ENCODE data around the gene MAP2K2. TPM values are rescaled to one million over a fixed set of nuclear protein-coding genes. Genes with fewer than 3 reads are reported as not detected.
"Not testable (repeated sequence)": the region's sequence is repeated elsewhere in the genome, so short reads cannot be mapped to it uniquely, and the experiment has no call there.

MAP2K2 gene
- total RNA-seq, 2 donors from 2014 or later, result 51.2 to 71.8 TPM

DNA sequence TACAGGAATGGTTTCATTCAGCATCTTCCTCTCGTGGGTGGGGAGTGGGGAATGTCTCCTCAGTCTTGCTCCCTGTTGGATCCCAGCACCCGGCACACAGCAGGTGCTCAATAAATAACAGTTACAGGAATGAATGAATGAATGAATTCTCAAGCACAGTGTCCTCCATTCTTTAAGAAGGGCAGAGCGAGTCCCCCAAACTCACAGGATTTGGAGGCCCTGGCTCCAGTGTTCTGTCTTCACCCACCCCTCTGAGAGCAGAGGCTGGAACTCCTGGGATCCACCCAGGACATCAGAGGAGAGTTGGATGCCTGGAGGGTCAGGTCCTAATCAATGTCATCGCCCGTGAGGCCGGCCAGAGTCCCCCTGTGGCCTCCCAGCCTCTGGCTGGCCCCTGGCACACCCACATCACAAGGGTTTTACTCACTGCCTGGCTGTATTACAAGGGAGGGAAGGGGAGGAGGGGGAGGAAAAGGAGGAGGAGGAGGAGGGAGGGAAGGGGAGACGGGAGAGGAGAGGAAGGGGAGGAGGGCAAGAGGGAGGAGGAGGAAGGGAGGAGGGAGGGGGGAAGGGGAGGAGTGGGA lies 20.8 kb upstream of the MAP2K2 start:
- no peak for TF ChIP-seq CTCF (IDR thresholded peaks at IDR 0.05)
- DNase-seq (ENCODE audit: low spot score), result no peak
- peaks cover 0 to 8% of the 10 kb centered on the region in 2 donors for H3K4me1 ChIP-seq (ENCODE audit: control insufficient read depth in 1 of 2, low read depth in 2 of 2)
- no peak overlapping the region for H3K27ac ChIP-seq
- ATAC-seq (ENCODE audit: insufficient number of reproducible peaks, low FRiP score, low read depth), result no peak
- H3K27me3 ChIP-seq (replicated peaks; ENCODE audit: insufficient read depth), result no peaks in the 10 kb centered on the region
- H3K36me3 ChIP-seq, result no peaks in the 10 kb centered on the region
- no peak overlapping the region for H3K4me3 ChIP-seq
- H3K9me3 ChIP-seq, result no peaks in the 10 kb centered on the region

DNA sequence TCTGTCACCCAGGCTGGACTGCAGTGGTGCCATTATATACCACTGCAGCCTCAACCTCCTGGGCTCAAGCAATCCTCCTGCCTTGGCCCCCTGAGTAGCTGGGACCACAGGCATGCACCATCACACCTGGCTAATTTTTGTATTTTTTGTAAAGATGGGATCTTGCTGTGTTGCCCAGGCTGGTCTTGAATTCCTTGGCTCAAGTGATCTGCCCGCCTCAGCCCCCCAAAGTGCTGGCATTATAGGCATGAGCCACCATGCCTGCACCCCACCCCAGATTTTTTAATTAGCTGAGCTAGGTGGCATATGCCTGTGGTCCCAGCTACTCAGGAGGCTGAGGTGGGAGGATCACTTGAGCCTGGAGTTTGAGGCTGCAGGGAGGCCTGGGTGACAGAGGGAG lies 19.0 kb upstream of the MAP2K2 start:
- H3K27me3 ChIP-seq (replicated peaks; ENCODE audit: insufficient read depth); H3K4me1 ChIP-seq (ENCODE audit: control insufficient read depth in 1 of 2, low read depth in 2 of 2); H3K9me3 ChIP-seq; DNase-seq (ENCODE audit: low spot score); ATAC-seq (ENCODE audit: insufficient number of reproducible peaks, low FRiP score, low read depth); H3K4me3 ChIP-seq; H3K27ac ChIP-seq; H3K36me3 ChIP-seq: not testable (repeated sequence)

DNA sequence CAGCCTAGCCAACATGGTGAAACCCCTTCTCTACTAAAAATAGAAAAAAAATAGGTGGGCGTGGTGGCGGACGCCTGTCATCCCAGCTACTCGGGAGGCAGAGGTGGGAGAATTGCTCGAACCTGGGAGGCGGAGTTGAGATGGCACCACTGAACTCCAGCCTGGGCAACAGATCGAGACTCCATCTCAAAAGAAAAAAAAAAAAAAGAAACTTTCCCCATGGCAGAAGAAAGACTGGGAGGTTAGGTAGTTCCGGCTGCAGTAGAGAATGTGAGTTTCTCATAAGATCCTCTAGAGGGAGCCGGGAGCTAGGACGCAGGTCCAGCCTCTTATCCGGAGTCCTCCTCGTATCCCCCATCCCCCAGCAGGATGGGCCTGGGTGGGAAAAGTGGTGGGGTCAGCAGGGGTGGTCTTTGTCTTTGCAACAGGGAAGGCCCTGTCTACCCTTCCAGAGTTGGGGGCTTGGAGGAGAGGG lies 16.4 kb upstream of the MAP2K2 start:
- no peak overlapping the region for H3K4me3 ChIP-seq
- TF ChIP-seq CTCF (IDR thresholded peaks at IDR 0.05), result peak; percentile 50
- H3K4me1 ChIP-seq (ENCODE audit: control insufficient read depth in 1 of 2, low read depth in 2 of 2), result peaks cover 0 to 9% of the 10 kb centered on the region in 2 donors
- DNase-seq (ENCODE audit: low spot score) (no peak), ATAC-seq (ENCODE audit: insufficient number of reproducible peaks, low FRiP score, low read depth) (no peak)
- H3K27me3 ChIP-seq (replicated peaks; ENCODE audit: insufficient read depth), result no peaks in the 10 kb centered on the region
- no peak overlapping the region for H3K27ac ChIP-seq
- no peaks in the 10 kb centered on the region for H3K36me3 ChIP-seq
- no peaks in the 10 kb centered on the region for H3K9me3 ChIP-seq

DNA sequence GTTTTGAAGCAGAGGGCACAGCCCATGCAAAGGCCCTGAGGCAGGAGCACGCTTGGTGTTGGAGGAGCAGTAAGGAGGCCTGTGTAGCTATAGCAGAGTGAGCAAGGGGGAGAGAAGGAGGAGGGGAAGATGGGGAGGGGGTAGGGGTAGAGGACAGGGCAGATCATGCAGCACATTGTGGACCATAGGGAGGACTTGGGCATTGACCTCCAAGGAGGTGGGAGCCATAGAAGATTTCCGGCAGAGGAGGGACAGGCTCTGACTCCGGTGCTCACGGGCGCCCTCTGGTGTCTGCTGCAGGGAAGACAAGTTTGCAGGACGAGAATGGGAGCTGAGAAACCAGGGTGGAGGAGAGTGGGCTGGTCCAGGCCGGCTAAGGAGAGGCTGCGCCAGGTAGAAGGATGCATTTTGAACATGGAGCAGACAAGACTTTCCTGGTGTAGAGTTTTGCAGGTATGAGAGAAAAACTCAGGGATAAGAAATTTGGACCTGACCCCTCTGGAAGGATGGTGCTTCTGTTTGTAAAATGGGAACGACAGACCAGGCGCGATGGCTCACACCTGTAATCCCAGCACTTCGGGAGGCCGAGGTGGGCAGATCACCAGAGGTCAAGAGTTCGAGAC lies 15.8 kb upstream of the MAP2K2 start:
- no peak for ATAC-seq (ENCODE audit: insufficient number of reproducible peaks, low FRiP score, low read depth)
- no peaks in the 10 kb centered on the region for H3K27me3 ChIP-seq (replicated peaks; ENCODE audit: insufficient read depth)
- H3K4me3 ChIP-seq, result no peak overlapping the region
- peak; percentile 65 for TF ChIP-seq CTCF (IDR thresholded peaks at IDR 0.05)
- no peaks in the 10 kb centered on the region for H3K9me3 ChIP-seq
- peak; percentile 25 for DNase-seq (ENCODE audit: low spot score)
- H3K27ac ChIP-seq, result no peak overlapping the region
- no peaks in the 10 kb centered on the region for H3K36me3 ChIP-seq
- peaks cover 0 to 9% of the 10 kb centered on the region in 2 donors for H3K4me1 ChIP-seq (ENCODE audit: control insufficient read depth in 1 of 2, low read depth in 2 of 2)

DNA sequence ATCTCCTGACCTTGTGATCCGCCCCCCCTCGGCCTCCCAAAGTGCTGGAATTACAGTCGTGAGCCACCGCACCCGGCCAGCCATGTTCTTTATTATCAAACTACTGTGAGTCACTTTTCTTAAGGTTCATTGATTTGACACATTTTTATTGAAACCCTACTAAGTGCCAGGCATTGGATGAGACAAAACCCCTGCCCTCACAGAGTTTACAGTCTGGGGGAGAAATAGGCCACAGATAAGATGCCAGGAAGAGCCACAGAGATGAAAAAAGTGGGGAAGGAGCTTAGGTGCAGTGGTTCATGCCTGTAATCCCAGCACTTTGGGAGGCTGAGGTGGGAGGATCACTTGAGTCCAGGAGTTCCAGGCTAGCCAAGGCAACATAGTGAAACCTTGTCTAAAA lies 14.5 kb upstream of the MAP2K2 start:
- no peak for DNase-seq (ENCODE audit: low spot score)
- no peak for TF ChIP-seq CTCF (IDR thresholded peaks at IDR 0.05)
- H3K4me1 ChIP-seq (ENCODE audit: control insufficient read depth in 1 of 2, low read depth in 2 of 2), result peaks cover 0 to 9% of the 10 kb centered on the region in 2 donors
- H3K4me3 ChIP-seq, result no peak overlapping the region
- no peaks in the 10 kb centered on the region for H3K36me3 ChIP-seq
- no peaks in the 10 kb centered on the region for H3K9me3 ChIP-seq
- no peaks in the 10 kb centered on the region for H3K27me3 ChIP-seq (replicated peaks; ENCODE audit: insufficient read depth)
- no peak overlapping the region for H3K27ac ChIP-seq
- ATAC-seq (ENCODE audit: insufficient number of reproducible peaks, low FRiP score, low read depth), result no peak
